GM18861 (cell line): ENCODE measurements around the gene RAB3IL1.

ENCODE experiments used
- ATAC-seq: cut with Tn5 transposase; IDR thresholded peaks from one replicate; pipeline ENCODE4 v1.9.1; 2021; ENCODE audit not compliant: unreplicated experiment

Gene RAB3IL1

DNA sequence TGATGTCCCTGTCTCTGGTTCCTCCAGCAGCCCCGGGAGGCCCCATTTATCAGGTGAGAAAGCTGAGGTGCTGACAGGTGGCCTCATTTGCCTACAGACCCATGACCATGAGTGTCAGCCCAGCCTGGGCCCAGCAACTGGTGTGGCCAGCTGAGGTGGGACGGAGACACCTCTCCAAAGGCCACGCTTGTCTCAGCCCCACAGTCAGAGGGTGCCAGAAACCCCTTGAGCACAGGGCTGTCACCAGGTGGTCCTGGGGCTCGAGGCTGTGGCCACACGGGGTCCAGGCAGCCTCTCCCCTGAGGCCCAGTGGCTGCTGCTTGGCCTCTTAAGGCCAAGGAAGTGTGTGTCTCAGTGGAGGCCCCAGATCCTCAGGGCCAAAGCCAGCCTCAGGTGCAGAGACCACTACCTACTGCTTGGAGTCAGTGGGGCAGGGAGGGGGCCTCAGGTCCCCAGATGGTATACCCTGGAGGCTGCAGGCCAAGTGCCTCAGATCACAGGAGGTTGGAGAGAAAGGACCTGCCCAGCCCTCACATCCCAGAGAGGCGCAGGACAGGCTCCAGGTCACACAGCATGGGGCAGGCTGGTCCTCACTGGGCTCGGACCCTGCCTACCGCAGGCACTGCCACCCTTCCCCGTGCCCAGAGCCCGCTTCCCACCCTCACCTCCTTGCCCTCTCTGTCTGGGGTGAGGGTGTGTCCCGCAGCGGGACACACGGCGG, 11.4 kb downstream of the RAB3IL1 start:
- ATAC-seq: no peak

DNA sequence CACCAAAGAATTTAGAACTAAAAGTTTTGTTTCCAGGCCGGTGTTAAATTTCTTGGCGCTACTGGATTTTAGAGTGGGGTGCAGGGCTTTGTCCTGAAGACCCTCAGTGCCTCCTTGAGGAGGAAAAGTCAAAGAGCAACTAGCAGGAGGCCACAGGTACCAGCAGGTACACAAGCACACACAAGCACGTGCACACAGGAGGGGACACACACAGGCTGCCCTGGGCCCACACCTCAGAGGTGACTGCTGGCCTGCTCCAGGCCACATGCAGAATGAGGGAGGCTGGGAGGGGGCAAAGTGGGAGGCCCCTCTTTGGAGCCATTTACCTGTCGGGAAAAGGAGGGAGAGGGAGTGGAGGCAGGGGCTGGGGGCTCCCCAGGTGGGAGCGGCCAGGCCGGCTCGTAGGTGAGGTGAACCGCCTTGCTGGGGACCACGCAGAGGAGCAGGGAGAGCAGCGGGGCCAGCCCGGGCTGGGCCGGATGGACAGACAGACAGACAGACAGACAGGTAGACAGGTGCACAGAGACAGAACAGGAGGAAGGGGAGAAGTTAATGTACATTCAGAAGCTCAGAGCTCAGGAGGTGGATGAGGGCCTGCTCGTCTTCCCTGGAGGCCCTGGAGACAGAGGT, 12.2 kb downstream of the RAB3IL1 start:
- ATAC-seq: no peak

DNA sequence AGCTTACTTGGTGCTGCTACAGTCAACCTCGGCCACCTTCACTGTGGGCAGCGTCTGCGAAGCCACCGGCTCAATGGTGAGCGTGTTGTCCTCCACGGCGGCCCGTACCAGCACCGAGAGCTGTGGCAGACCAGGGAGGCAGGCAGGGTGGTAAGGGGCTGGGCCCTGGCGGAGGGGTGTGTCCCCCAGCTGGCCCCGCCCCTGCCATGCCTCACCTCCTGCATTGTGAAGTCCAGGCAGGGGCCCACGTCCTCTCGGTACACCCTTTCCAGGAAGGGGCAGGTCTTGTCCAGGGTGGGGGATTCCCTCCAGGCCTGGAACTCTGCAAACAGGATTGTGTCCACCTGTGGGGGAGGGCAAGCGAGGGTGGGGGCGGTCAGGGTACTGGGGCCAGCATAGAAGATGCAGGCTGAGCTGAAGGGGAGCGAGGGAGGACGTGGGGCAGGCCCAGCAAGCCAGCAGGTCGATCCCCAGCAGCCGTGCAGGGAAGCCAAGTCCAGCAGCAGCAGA, 12.8 kb downstream of the RAB3IL1 start:
- ATAC-seq: no peak

DNA sequence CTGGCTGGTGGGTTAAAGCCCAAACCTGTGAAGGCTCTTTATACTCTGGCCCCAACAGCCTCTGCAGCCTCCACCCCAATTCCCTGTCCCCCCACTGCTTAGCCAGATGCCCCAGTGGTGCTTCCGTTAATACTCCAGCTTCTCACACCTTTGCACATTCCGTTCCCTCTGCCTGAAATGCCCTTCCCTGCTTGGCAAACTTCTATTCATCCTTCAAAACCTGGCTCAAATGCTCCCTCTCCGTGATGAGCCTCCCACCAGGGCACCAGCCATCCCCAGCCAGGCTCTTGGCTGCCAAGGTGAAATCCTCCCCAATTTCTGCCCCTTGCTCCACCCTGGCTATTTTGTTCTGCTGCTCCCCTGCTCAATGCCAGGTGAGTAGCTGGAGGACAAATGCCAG, 13.5 kb downstream of the RAB3IL1 start:
- ATAC-seq: no peak

DNA sequence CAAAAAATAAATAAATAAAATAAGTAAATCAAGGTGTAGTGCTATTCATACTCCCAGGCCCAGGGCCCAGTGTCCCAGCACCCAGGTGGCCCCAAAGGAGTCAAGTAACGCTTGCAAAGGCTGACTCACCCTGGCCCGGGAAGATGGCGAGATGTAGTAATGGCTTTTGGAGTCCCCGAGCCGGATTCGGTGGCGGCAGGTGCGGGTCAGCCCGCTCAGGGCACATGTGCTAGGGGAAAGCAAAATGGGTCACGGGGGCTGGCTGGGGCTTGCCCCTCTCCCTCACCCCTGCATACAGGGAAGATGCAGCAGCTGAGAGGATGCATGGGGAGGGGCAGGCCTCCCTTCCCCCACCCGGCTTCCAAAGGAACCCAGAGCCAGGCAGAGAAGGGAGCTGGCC, 15.1 kb downstream of the RAB3IL1 start:
- ATAC-seq: no peak

DNA sequence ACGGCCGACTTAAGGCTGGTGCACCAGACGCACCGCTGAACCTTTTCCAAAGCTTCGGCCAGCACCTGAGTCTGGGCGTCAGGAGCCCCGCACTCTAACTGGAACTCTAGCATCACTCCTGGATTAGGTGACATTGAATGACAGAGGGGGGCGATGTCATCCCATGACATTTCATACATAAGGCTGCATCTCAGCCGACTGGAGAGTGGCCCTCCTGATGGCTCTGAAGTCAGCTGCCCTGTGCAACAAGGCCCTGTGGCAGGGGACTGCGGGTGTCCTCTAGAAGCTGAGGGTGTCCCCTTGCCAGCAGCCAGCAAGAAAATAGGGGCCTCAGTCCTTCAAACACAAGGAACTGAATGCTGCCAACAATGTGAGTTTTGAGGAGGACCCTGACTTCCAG, 16.0 kb downstream of the RAB3IL1 start:
- no peak for ATAC-seq

DNA sequence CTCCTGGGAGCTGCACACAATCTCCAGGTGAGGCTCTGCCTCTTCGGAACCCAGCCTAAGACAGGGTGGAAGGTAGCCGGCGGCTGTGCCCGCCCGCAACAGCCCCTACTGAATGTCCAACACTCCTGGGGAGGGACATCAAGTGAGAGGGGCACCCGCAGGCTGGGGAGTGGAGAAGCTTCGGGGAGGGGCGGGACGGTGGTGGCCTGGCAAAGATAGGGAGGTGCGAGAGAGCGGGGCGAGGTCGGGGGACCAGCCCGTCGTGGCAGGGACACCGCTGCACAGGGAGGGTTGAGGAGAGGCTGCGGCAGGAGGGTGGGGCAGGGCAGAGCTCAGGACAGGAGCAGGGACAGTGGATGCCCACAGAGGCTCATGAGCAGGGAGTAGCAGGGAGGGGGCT, 17.1 kb downstream of the RAB3IL1 start:
- ATAC-seq: no peak

DNA sequence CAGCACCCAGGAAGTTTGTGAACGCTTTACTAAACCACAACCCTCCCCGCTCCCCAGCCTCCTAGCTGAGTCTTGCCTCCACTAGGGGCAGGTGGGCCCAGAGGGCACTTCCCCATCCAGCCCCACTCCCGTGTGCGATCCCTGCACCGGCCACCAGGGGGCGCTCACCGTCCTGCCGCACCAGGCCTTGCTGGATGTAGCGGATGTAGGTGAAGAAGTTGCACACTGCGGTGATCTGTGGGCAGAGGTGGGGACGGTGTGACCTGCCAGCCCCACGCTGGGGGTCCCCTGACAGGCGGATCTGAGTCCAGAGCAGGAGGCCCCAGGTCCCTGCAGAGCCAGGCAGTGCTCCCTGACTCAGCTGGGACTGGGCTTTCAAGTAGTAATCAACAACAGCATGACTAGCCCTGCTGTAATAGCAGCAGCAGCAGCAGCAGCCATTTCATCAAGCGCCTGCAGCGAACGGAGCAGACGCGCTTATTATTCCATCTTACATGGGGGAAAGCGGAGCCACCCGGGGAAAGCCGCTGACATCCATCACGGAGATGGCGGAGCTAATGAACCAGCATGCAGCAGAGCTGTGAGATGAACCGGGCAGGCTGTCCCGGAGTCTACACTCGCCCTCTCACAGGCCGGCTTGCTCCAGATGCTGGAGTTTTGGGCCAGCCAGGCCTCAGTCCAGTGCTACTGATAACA, 18.1 kb downstream of the RAB3IL1 start:
- ATAC-seq: peak; percentile 66

DNA sequence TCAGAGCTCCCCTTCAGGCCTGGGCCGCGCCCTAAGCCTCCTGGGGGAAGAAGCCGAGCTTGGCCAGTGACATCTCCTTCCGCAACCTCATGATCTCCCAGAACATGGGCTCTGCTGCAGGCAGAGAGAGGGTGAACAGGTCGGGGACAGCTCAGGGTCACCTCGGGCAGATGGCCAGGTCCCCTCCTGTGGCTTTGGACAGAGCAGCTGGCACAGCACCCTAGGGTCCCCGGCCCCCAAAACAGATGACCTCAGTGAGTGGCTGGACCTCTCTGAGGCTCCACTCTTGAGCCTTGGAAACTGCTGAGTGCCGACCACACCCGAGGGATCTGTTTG, 19.2 kb downstream of the RAB3IL1 start:
- no peak for ATAC-seq

DNA sequence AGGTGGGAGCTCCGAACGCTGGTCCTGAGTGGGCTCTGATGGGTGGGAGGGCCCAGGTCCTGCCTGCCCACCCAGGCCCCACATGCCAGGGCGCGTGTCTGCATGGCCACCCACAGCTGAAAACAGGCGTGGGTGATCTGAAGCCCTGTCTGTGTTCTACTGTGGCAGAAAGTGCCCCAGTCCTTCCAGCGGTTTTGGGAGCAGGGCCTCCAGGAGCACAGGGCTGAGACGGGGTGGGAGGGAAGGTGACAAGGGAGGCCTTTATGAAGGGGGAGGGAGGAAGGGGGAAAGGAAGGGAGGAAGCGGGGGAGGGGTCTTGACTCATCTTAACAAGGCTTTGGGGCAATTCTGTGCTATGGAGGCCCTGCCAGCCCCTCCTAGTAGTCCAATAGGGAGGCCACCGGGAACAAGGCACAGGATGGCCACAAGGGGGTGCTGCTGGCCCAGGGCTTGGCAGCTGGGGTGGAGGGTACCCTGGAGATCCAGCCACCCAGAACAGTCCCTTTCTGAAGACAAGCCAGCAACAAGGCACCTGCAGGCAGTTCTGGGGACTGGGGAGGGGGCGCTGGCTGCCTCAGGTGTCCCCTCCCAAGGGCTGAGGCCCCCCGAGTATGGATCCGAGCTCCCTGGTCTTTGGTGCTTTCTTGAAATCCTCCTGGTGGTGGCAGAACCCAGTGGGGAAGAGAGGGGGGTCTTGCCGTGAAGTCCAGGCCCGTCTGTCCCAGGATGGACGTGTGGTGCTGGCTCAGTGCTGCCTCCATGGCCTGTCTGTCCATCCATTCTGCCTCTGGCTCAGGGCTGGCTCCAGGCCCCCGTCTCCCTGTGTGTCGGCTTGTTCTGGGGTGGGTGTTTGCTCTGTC, 19.7 kb downstream of the RAB3IL1 start:
- ATAC-seq: no peak

DNA sequence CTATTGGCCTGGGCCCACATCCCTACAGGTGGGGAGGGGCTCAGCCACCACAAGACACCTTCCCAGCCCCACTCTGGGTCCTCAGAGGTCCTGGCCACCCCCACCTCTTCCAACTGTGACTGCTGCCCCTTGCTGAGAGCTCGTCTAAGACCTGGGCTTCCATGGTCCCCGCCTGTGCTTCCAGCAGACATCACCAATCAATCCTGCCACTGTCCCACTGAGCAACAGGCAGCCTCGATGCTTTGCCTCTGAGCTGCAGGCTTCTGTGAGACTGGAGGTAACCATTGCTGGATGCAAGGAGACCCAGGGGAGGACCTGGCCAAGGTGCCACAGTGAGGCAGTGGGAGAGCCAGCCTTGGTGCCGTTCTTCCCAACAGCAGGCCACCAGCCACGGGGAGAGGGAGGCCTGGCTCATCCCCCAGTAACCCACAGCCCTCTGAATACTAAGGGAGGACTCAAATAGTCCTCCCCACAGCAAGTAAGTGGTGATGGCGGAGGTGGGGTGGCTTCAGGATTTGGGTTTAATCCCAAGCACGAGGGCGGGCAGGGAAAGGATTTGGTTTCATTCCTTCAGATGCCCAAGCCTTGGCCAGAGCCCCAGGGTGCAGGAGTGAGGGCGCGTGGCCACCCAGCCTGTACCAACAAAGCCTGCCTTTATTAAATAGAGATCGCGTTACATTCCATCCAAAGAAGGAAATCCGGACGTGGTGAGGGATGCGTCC, 20.5 kb downstream of the RAB3IL1 start:
- ATAC-seq: no peak

DNA sequence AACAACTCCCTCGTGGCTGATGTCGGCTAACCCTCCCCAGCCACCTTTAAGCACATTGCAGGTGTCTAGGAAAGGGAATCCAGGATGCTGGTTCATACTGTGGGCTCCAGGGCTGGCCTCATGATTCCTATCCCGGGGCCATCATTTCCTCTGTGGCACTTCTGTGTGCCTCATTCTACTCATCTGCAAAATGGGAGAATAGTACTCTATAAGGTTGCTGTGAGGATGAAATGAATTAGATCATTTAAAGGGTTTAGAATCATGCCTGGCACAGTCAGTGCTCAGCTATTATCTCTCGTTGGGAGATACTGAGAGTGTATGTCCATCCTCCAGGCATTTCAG, 21.7 kb downstream of the RAB3IL1 start:
- ATAC-seq: no peak

DNA sequence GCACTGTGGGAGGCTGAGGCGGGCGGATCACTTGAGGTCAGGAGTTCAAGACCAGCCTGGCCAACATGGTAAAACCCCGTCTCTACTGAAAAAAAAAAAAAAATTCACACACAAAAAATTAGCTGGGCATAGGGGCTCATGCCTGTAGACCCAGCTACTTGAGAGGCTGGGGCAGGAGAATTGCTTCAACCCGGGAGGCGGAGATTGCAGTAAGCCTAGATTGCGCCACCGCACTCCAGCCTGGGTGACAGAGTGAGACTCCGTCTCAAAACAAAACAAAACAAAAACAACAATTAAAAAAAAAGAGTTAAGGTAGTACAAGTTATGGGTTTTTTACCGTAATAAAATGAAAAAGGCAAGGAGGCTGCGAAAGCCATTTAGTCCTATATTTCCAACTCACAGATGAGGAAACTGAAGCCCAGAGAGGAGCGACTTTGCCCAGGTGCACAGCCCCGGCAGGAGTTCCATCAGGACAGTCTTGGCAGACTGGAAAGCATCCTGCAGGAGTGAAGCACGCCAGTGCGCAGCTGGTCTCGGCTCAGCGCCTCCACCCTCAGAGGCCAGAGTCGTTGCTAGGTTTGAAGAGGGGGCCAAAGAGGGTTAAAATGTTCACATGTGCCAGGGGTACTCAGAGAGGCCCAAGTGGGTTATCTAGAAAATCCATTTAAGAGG, 22.2 kb downstream of the RAB3IL1 start:
- ATAC-seq: no peak

DNA sequence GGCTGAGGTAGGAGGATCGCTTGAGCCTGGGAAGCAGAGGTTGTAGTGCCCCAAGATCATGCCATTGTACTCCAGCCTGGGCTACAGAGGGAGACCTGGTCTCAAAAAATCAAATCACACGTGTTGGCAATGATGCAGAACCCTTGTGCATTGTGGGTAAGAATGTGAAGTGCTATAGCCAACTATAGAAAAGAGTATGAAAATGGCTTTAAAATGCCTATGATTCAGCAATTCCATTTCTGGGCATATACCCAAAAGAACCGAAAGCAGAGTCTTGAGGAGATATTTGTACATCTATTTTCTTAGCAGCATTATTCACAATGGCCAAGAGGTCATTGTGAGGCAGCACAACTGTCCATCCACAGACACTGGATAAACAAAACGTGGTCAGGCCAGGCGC, 23.4 kb downstream of the RAB3IL1 start:
- ATAC-seq: no peak

DNA sequence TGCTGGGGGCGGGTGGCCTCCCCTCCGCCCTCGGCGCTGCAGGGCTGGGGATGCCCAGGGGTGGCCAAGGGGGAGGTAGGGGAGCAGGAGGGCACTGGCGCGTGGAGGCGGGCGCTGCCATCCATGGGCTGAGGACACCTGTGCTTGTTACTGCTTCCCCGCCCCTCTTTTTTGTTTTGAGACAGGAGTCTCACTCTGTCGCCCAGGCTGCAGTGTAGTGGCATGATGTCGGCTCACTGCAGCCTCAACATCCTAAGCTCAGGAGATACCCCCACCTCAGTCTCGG, 25.3 kb downstream of the RAB3IL1 start:
- peak; percentile 26 for ATAC-seq

DNA sequence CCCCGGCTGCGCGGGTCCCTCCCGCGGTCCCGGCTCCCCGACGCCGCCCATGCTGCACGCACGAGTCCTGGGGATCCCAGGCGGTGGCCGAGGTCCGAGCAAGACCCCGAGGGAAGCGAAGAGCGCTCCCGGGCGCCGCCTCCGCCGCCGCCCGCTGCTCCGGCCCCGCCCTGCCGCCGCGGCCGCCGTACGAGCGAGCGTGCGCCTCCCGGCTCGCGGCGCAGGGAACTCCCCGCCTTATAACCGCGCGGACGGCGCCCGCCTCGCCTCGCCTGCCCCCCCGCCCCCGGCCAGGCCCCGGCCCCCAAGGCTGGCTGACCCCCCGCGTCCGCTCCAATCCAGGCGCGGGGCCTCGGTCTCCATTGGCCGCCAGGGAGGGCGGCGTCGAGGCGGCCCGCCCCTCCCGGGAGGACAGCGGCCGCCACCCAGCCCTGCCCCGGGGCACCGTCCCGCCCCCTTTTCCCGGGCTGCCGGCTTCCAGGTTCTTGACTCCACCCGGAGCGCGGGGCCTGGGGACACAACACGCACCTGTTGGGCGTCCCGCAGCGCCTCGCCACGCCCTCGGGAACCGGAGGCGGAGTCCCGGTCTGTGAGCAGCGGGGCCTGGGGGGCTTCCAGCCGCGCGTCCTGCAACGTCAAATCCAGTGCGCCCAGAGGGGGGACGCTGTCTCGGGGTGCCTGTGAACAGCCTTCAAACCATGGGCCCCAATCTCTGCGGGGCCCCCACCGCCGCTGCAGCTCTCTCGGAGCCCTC, 25.9 kb downstream of the RAB3IL1 start, which contains the start of gene FADS3:
Gene FADS3, minus strand, starts transcription at position 215 of the 754 bp plus-strand sequence. Its CDS starts 164 bp downstream, at position 51.
- ATAC-seq: peak; percentile 39

DNA sequence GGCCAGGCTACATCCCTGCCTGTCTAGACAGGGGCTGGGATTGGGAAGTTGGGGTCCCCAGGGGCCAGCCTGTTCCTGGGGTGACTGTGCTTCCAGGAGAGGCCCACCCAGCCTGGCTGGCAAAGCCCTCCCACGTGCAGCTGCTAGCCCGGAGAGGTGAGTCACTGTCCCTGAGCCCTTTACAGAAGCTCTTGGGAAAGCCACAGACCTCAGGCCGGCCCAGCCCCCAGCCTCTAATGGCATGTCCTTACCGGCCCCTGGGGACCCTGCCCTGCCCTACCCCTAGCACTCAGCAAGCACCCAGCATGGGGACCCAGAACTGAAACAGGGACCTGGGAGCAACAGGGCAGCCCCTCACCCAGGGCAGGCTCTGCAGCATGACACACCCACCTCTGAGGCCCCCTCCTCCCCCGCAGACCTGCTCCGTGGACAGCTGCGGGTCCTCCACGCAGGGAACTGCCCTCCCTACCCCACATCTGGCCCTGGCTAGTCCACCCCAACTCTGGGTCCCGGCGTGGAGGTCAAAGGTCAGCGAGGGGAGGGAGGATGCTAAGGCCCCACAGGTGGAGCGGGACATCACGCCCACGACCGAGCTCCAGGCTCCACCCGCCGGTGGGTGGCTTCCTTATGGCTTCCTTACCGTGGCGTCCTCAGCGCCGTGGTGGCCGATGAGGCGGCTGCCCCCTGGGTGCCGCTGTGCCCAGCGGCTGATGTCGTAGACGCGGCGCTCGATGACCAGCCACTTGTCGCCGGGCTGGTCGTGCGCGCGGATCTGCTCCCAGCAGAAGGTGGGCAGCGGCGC, 26.6 kb downstream of the RAB3IL1 start:
- ATAC-seq: no peak

DNA sequence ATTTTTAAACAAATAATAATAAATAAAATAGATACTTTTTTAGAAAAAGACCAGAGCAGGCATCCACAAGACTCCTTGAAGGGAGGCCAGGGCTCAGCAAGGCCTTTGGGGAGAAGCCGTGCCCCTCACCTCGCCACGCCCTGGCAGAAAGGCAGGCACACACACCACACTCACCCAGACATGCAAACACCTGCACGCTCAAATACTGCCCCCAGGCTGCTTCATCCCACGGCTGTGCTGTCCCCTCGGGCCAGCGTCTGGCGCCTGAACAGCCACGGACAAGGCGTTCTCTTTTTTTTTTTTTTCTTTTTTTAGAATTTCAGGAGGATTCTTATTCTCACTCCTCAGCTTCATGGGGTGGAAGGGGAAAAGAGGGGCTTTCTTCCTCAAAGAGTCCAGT, 27.5 kb downstream of the RAB3IL1 start:
- no peak for ATAC-seq

DNA sequence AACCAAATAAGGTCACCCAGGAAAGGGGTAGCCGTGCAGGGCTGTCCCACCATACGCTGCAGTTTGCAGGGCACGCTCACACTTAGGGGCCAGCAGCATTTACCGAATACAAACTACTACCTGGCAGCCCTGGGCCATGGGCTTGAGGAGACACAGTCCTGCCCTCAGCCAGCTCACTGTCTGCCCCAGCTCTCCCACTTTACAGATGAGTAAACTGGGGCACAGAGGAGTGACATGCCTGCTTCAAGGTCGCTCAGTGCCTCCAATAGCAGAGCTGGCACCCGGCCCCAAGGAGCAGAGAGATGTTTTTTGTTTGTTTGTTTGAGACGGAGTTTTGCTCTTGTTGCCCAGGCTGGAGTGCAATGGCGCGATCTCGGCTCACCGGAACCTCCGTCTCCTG, 28.8 kb downstream of the RAB3IL1 start:
- ATAC-seq: no peak
